ENCODE data around the gene TMEM175.

GRCh38 chr4:915041-915474 lies 17.2 kb upstream of the TMEM175 start:
- no peak for TF ChIP-seq CTCF (IDR thresholded peaks at IDR 0.05)
- TF ChIP-seq POLR2A (IDR thresholded peaks at IDR 0.05) = no peak
